IMR-90 (cell line): ENCODE measurements around the gene CCDC88A. TPM values are rescaled to one million over a fixed set of nuclear protein-coding genes. Genes with fewer than 3 reads are reported as not detected.

Experiments used
- ATAC-seq: fragments of 200-7000 bp; cut with Tn5 transposase; 2 replicates; pipeline ENCODE4 v1.9.1; 2020; ENCODE audit warnings: low read depth, mild to moderate bottlenecking, moderate library complexity
- BruUV-seq: library from RNA; stranded (reverse); fragments of 400-500 nt; replicated peaks from 2 replicates; lab custom pipeline; 2021; lab: Mats Ljungman, UMichigan
- CTCF ChIA-PET: fragments of 300-600 bp; formaldehyde crosslinking; extraction: SDS; loops from one replicate; lab custom pipeline; 2021; ENCODE audit warnings: antibody characterized with exemption; lab: Yijun Ruan, JAX
- POLR2A ChIA-PET: fragments of 300-600 bp; sonication (Branson Sonifier 250); formaldehyde crosslinking; loops from one replicate; lab custom pipeline; 2022; ENCODE audit warnings: antibody characterized with exemption; ENCODE audit not compliant: unreplicated experiment; lab: Charles Lee
- DNase-seq: peaks from one replicate; pipeline ENCODE4 v3.0.0; 2013
- H2AFZ ChIP-seq: replicated peaks from 2 replicates; pipeline ENCODE3; 2013; ENCODE audit warnings: low read length, mild to moderate bottlenecking; ENCODE audit not compliant: poor library complexity
- H2AK5ac ChIP-seq: 2 replicates; pipeline ENCODE4 v1.6.1; 2013; ENCODE audit warnings: low read depth, low read length, inconsistent platforms
- H2AK9ac ChIP-seq: replicated peaks from 2 replicates; pipeline ENCODE3; 2013; ENCODE audit warnings: mild to moderate bottlenecking, low read depth, low read length, moderate library complexity; ENCODE audit not compliant: poor library complexity
- H2BK120ac ChIP-seq: 2 replicates; pipeline ENCODE4 v1.6.1; 2013; ENCODE audit warnings: low read depth, low read length, inconsistent platforms
- H2BK15ac ChIP-seq: 3 replicates; pipeline ENCODE4 v1.6.1; 2013; ENCODE audit warnings: low read depth, low read length, inconsistent platforms
- H2BK20ac ChIP-seq: 2 replicates; pipeline ENCODE4 v1.6.1; 2013; ENCODE audit warnings: low read depth, mild to moderate bottlenecking, inconsistent platforms, low read length, moderate library complexity
- H2BK5ac ChIP-seq: 2 replicates; pipeline ENCODE4 v1.6.1; 2013; ENCODE audit warnings: mild to moderate bottlenecking, low read depth, low read length, inconsistent platforms; ENCODE audit not compliant: poor library complexity, severe bottlenecking
- H3K14ac ChIP-seq: replicated peaks from 2 replicates; pipeline ENCODE4 v1.6.1; 2013; ENCODE audit warnings: low read depth, low read length, inconsistent platforms
- H3K18ac ChIP-seq: 2 replicates; pipeline ENCODE4 v1.6.1; 2013; ENCODE audit warnings: low read depth, low read length, control low read depth
- H3K23ac ChIP-seq: 2 replicates; pipeline ENCODE4 v1.6.1; 2013; ENCODE audit warnings: low read depth, low read length, inconsistent platforms
- H3K27ac ChIP-seq: 2 replicates; pipeline ENCODE4 v1.5.1; 2013; ENCODE audit warnings: mild to moderate bottlenecking, control low read depth, low read length; ENCODE audit not compliant: insufficient read depth
- H3K27me3 ChIP-seq: 2 replicates; pipeline ENCODE4 v1.6.1; 2013; ENCODE audit warnings: low read length; ENCODE audit not compliant: control insufficient read depth, insufficient read depth
- H3K36me3 ChIP-seq: 2 replicates; pipeline ENCODE4 v1.6.1; 2013; ENCODE audit warnings: low read length, mixed read lengths; ENCODE audit not compliant: control insufficient read depth, insufficient read depth
- H3K4ac ChIP-seq: 2 replicates; pipeline ENCODE4 v1.6.1; 2013; ENCODE audit warnings: low read depth, low read length, inconsistent platforms
- H3K4me1 ChIP-seq: 2 replicates; pipeline ENCODE4 v1.6.1; 2013; ENCODE audit warnings: low read length, mixed read lengths; ENCODE audit not compliant: control insufficient read depth, insufficient read depth
- H3K4me2 ChIP-seq: 2 replicates; pipeline ENCODE4 v1.6.1; 2013; ENCODE audit warnings: low read depth, mild to moderate bottlenecking, control low read depth, low read length, moderate library complexity
- H3K4me3 ChIP-seq: 2 replicates; pipeline ENCODE4 v1.5.1; 2013; ENCODE audit warnings: low read depth, mild to moderate bottlenecking, control low read depth, low read length, moderate library complexity; ENCODE audit not compliant: insufficient read depth
- H3K56ac ChIP-seq: 2 replicates; pipeline ENCODE4 v1.6.1; 2013; ENCODE audit warnings: low read length, inconsistent platforms; ENCODE audit not compliant: insufficient read depth; ENCODE audit errors: extremely low read depth
- H3K79me1 ChIP-seq, 2 experiments: 2 replicates each; pipeline ENCODE4 v1.6.1; 2013; ENCODE audit warnings: low read length in 2 of 2, inconsistent platforms in 1 of 2, low read depth in 1 of 2
- H3K9ac ChIP-seq: 2 replicates; pipeline ENCODE4 v1.6.1; 2013; ENCODE audit warnings: low read depth, low read length, control low read depth
- H3K9me1 ChIP-seq: 2 replicates; pipeline ENCODE4 v1.6.1; 2013; ENCODE audit warnings: low read length, inconsistent platforms; ENCODE audit not compliant: insufficient read depth
- H3K9me3 ChIP-seq: 2 replicates; pipeline ENCODE4 v1.6.1; 2013; ENCODE audit warnings: low read length; ENCODE audit not compliant: control insufficient read depth, insufficient read depth
- H4K20me1 ChIP-seq: 2 replicates; pipeline ENCODE4 v1.6.1; 2013; ENCODE audit warnings: low read length, inconsistent platforms; ENCODE audit not compliant: insufficient read depth
- H4K5ac ChIP-seq: 2 replicates; pipeline ENCODE4 v1.6.1; 2013; ENCODE audit warnings: mild to moderate bottlenecking, low read depth, low read length, control low read depth
- H4K8ac ChIP-seq, 2 experiments: 2 replicates each; pipeline ENCODE4 v1.6.1; 2013; ENCODE audit warnings: low read depth in 2 of 2, low read length in 2 of 2, control low read depth in 1 of 2, inconsistent platforms in 1 of 2
- H4K91ac ChIP-seq: 2 replicates; pipeline ENCODE4 v1.6.1; 2013; ENCODE audit warnings: low read depth, low read length, inconsistent platforms; ENCODE audit not compliant: insufficient read depth
- CEBPB ChIP-seq: IDR thresholded peaks from 2 replicates; pipeline ENCODE4 v1.6.1; 2012; ENCODE audit warnings: low read depth, low read length, improper control_type of control experiment
- RAD21 ChIP-seq: IDR thresholded peaks from 2 replicates; pipeline ENCODE4 v1.6.1; 2012; ENCODE audit warnings: low read length, improper control_type of control experiment
- RFX5 ChIP-seq: IDR thresholded peaks from 2 replicates; pipeline ENCODE4 v1.8.0; 2012; ENCODE audit warnings: low read depth, mild to moderate bottlenecking, low read length, moderate library complexity
- dilution Hi-C: fragments of 300-500 bp; cut with HindIII; formaldehyde crosslinking; loops from one replicate; pipeline ENCODE4 v1.14.3; 2018; ENCODE audit warnings: low sequenced_read_pairs; ENCODE audit not compliant: unreplicated experiment
- in situ Hi-C: fragments of 300-500 bp; cut with MboI; formaldehyde crosslinking; loops from 3 replicates; pipeline ENCODE4 v1.14.3; 2019; ENCODE audit warnings: low sequenced_read_pairs, inconsistent platforms, mixed read lengths
- intact Hi-C: fragments of 100-400 bp; cut with micrococcal nuclease; formaldehyde crosslinking; loops from 2 replicates; pipeline ENCODE4 v1.10.0; 2022
- polyA plus RNA-seq, 3 experiments: library from polyadenylated mRNA; depleted of rRNA; stranded (reverse); fragments of >200 nt; gene quantifications; 2 replicates each; pipeline ENCODE4 v1.2.3, GENCODE V29; 2012; ENCODE audit warnings: low replicate concordance in 1 of 3
- total RNA-seq: library from RNA; depleted of rRNA; stranded (reverse); fragments of >200 nt; gene quantifications from 2 replicates; pipeline ENCODE4 v1.2.3, GENCODE V29; 2012
- TF ChIP-seq, protein P1 (sequence below): fragments of 150-350 bp; IDR thresholded peaks from 2 replicates; pipeline ENCODE4 v1.6.1; 2017; ENCODE audit warnings: mild to moderate bottlenecking, antibody characterized with exemption, low read length, low read depth
- TF ChIP-seq, protein P2 (sequence below): fragments of 150-350 bp; IDR thresholded peaks from 2 replicates; pipeline ENCODE4 v1.6.1; 2016; ENCODE audit warnings: low read depth, mild to moderate bottlenecking, low read length, moderate library complexity, borderline replicate concordance
- TF ChIP-seq, protein P3 (sequence below): conservative IDR thresholded peaks from 2 replicates; pipeline ENCODE4 v1.5.1; 2012; ENCODE audit warnings: mild to moderate bottlenecking, low read depth, low read length, improper control_type of control experiment

The CCDC88A gene
- total and polyA plus RNA-seq, 2 of the 4 experiments (the other 2 are of a cell fraction): 15.6 to 63.8 TPM

DNA sequence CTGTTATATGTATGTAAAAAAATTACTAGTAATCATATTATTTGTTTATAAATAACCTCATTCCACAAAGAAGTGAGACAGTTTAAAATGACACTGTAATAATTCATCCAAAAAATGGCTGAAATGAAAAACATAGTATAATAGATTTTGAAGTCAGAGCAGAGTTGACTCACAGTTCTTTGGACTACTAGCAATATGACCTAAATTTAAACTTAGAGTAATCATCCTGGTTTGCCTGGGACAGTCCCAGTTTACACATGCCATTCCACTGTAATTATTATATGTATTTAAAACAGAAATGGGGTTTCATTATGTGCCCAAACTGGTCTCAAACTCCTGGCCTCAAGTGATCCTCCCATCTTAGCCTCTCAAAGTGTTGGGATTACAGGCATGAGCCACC lies 48.3 kb downstream of the CCDC88A start:
- no peak overlapping the region for H4K8ac ChIP-seq
- H3K14ac ChIP-seq: no peak overlapping the region
- peak; percentile 70 for ATAC-seq
- H3K79me1 ChIP-seq: peaks cover 0 to 2% of the 10 kb centered on the region in 2 experiments; a peak in 2 of 4 replicates
- TF ChIP-seq CEBPB (no peak), RAD21 (no peak), RFX5 (no peak)
- TF ChIP-seq, protein P1, sequence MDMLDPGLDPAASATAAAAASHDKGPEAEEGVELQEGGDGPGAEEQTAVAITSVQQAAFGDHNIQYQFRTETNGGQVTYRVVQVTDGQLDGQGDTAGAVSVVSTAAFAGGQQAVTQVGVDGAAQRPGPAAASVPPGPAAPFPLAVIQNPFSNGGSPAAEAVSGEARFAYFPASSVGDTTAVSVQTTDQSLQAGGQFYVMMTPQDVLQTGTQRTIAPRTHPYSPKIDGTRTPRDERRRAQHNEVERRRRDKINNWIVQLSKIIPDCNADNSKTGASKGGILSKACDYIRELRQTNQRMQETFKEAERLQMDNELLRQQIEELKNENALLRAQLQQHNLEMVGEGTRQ: no peak
- TF ChIP-seq, protein P2, sequence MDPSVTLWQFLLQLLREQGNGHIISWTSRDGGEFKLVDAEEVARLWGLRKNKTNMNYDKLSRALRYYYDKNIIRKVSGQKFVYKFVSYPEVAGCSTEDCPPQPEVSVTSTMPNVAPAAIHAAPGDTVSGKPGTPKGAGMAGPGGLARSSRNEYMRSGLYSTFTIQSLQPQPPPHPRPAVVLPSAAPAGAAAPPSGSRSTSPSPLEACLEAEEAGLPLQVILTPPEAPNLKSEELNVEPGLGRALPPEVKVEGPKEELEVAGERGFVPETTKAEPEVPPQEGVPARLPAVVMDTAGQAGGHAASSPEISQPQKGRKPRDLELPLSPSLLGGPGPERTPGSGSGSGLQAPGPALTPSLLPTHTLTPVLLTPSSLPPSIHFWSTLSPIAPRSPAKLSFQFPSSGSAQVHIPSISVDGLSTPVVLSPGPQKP: no peak
- TF ChIP-seq, protein P3, sequence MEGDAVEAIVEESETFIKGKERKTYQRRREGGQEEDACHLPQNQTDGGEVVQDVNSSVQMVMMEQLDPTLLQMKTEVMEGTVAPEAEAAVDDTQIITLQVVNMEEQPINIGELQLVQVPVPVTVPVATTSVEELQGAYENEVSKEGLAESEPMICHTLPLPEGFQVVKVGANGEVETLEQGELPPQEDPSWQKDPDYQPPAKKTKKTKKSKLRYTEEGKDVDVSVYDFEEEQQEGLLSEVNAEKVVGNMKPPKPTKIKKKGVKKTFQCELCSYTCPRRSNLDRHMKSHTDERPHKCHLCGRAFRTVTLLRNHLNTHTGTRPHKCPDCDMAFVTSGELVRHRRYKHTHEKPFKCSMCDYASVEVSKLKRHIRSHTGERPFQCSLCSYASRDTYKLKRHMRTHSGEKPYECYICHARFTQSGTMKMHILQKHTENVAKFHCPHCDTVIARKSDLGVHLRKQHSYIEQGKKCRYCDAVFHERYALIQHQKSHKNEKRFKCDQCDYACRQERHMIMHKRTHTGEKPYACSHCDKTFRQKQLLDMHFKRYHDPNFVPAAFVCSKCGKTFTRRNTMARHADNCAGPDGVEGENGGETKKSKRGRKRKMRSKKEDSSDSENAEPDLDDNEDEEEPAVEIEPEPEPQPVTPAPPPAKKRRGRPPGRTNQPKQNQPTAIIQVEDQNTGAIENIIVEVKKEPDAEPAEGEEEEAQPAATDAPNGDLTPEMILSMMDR: no peak
- in situ Hi-C loops (no loop called here), dilution Hi-C loops (no loop called here), intact Hi-C loops (no loop called here)
- POLR2A ChIA-PET: no interaction called here
- H2AK9ac ChIP-seq: no peak overlapping the region
- BruUV-seq: no TSS peak
- H3K4ac ChIP-seq: no peak overlapping the region
- no peaks in the 10 kb centered on the region for H3K27me3 ChIP-seq
- no peak overlapping the region for H3K9ac ChIP-seq
- no peak overlapping the region for H3K4me3 ChIP-seq
- no peak overlapping the region for H2BK120ac ChIP-seq
- H3K56ac ChIP-seq: no peak overlapping the region
- DNase-seq: peak; percentile 35
- H3K36me3 ChIP-seq: no peaks in the 10 kb centered on the region; the same call in 1 of the 2 replicates
- H2BK20ac ChIP-seq: no peak overlapping the region
- H4K5ac ChIP-seq: no peak overlapping the region
- H3K9me1 ChIP-seq: no peaks in the 10 kb centered on the region; the same call in 1 of the 2 replicates
- H3K18ac ChIP-seq: no peak overlapping the region
- no peak overlapping the region for H3K27ac ChIP-seq
- H3K4me2 ChIP-seq: no peak overlapping the region
- no peak overlapping the region for H2BK5ac ChIP-seq
- no peak overlapping the region for H4K91ac ChIP-seq
- H2AFZ ChIP-seq: no peak overlapping the region
- no peak overlapping the region for H2BK15ac ChIP-seq
- H3K23ac ChIP-seq: no peak overlapping the region
- H4K20me1 ChIP-seq: no peaks in the 10 kb centered on the region
- H3K9me3 ChIP-seq: no peaks in the 10 kb centered on the region
- CTCF ChIA-PET: no interaction called here
- no peaks in the 10 kb centered on the region for H3K4me1 ChIP-seq
- H2AK5ac ChIP-seq: no peak overlapping the region
